HepG2 (cell line): ENCODE data around the gene TUBB4B. TPM values are rescaled to one million over a fixed set of nuclear protein-coding genes. Genes with fewer than 3 reads are reported as not detected.
A peak's percentile ranks its signal among the peaks of the same experiment; 100 is the strongest.

ENCODE experiments used
- ATF7-NPFF ChIP-seq: sonication (generic); formaldehyde crosslinking; IDR thresholded peaks from 2 replicates; pipeline ENCODE4 v1.8.1; 2023; ENCODE audit warnings: mild to moderate bottlenecking, low read depth, missing genetic modification reagents, moderate library complexity
- CBFB ChIP-seq: sonication (generic); formaldehyde crosslinking; IDR thresholded peaks from 2 replicates; pipeline ENCODE4 v1.4.0; 2020; ENCODE audit warnings: missing genetic modification reagents
- GTF3A ChIP-seq: sonication (generic); formaldehyde crosslinking; conservative IDR thresholded peaks from 2 replicates; pipeline ENCODE4 v1.4.0; 2020; ENCODE audit warnings: mild to moderate bottlenecking, missing genetic modification reagents
- HMGXB4 ChIP-seq, 2 experiments: sonication (generic) in 1 of 2; formaldehyde crosslinking in 1 of 2; IDR thresholded peaks; 2 replicates each; pipeline versions ENCODE4 v1.4.0 to v1.6.1; 2018 to 2020; ENCODE audit warnings: missing genetic modification reagents in 2 of 2, borderline replicate concordance in 1 of 2, low read depth in 1 of 2, mild to moderate bottlenecking in 1 of 2, missing biosample characterization in 1 of 2
- HOXA3 ChIP-seq: sonication (generic); formaldehyde crosslinking; IDR thresholded peaks from 2 replicates; pipeline ENCODE4 v1.5.0; 2020; ENCODE audit warnings: missing genetic modification reagents
- ISL2 ChIP-seq: sonication (generic); formaldehyde crosslinking; IDR thresholded peaks from 2 replicates; pipeline ENCODE4 v1.5.0; 2020; ENCODE audit warnings: missing genetic modification reagents
- JDP2 ChIP-seq: sonication (generic); formaldehyde crosslinking; IDR thresholded peaks from 2 replicates; pipeline ENCODE4 v1.8.1; 2022; ENCODE audit warnings: missing genetic modification reagents, borderline replicate concordance
- MAX ChIP-seq: IDR thresholded peaks from 2 replicates; pipeline ENCODE4 v1.6.1; 2012; ENCODE audit warnings: inconsistent platforms
- MED13 ChIP-seq: sonication (generic); formaldehyde crosslinking; IDR thresholded peaks from 2 replicates; pipeline ENCODE4 v1.5.0; 2020; ENCODE audit warnings: missing genetic modification reagents
- NCOA2 ChIP-seq: sonication (generic); formaldehyde crosslinking; IDR thresholded peaks from 2 replicates; pipeline ENCODE4 v1.8.0; 2022; ENCODE audit warnings: inconsistent platforms
- SIN3B ChIP-seq: fragments of 150-350 bp; IDR thresholded peaks from 2 replicates; pipeline ENCODE4 v1.6.1; 2014; ENCODE audit warnings: low read length
- TGIF2 ChIP-seq: IDR thresholded peaks from 2 replicates; pipeline ENCODE4 v1.6.1; 2016; ENCODE audit warnings: control low read depth, missing compliant biosample characterization
- ZBTB49 ChIP-seq: sonication (generic); formaldehyde crosslinking; IDR thresholded peaks from 2 replicates; pipeline ENCODE4 v1.4.0; 2020; ENCODE audit warnings: missing genetic modification reagents, borderline replicate concordance
- ZNF121 ChIP-seq: sonication (generic); formaldehyde crosslinking; IDR thresholded peaks from 2 replicates; pipeline ENCODE4 v1.5.0; 2020; ENCODE audit warnings: mild to moderate bottlenecking, missing genetic modification reagents
- ZNF20 ChIP-seq: sonication (generic); formaldehyde crosslinking; IDR thresholded peaks from 2 replicates; pipeline ENCODE4 v1.4.0; 2020; ENCODE audit warnings: mild to moderate bottlenecking, moderate library complexity, missing genetic modification reagents
- ZNF34 ChIP-seq: sonication (generic); formaldehyde crosslinking; IDR thresholded peaks from 2 replicates; pipeline ENCODE4 v1.4.0; 2020; ENCODE audit warnings: mild to moderate bottlenecking, missing genetic modification reagents, borderline replicate concordance
- ZNF432 ChIP-seq: sonication (generic); formaldehyde crosslinking; IDR thresholded peaks from 2 replicates; pipeline ENCODE4 v1.5.0; 2020; ENCODE audit warnings: missing genetic modification reagents, mild to moderate bottlenecking, borderline replicate concordance
- ZNF503 ChIP-seq: sonication (generic); formaldehyde crosslinking; IDR thresholded peaks from 2 replicates; pipeline ENCODE4 v1.4.0; 2020; ENCODE audit warnings: missing genetic modification reagents
- ZNF547 ChIP-seq: sonication (generic); formaldehyde crosslinking; IDR thresholded peaks from 2 replicates; pipeline ENCODE4 v1.5.1; 2020; ENCODE audit warnings: mild to moderate bottlenecking, missing genetic modification reagents
- ZNF660 ChIP-seq: sonication (generic); formaldehyde crosslinking; IDR thresholded peaks from 2 replicates; pipeline ENCODE4 v1.5.1; 2020; ENCODE audit warnings: mild to moderate bottlenecking, low read depth, missing genetic modification reagents, borderline replicate concordance
- ZNF781 ChIP-seq: sonication (generic); formaldehyde crosslinking; IDR thresholded peaks from 2 replicates; pipeline ENCODE4 v1.5.1; 2020; ENCODE audit warnings: borderline replicate concordance, mild to moderate bottlenecking, missing genetic modification reagents; ENCODE audit errors: not compliant biosample characterization
- polyA plus RNA-seq, 8 experiments: library from polyadenylated mRNA; depleted of rRNA in 3 of 8; stranded (reverse) in 7 of 8; unstranded in 1 of 8; fragments of >200 nt; fragmentation: Illumina TruSeq in 4 of 8; extraction: Trizol in 4 of 8; gene quantifications; 2 replicates each; pipeline versions ENCODE4 v1.2.1 to v1.2.3, GENCODE V29; 2011 to 2016; ENCODE audit warnings: low read depth in 4 of 8, missing spikeins in 1 of 8, mixed read lengths in 1 of 8; ENCODE audit not compliant: insufficient read depth in 1 of 8
- total RNA-seq, 5 experiments: library from RNA; depleted of rRNA; stranded (reverse); fragments of >200 nt; fragmentation: Illumina TruSeq; extraction: Trizol; gene quantifications; 2 replicates each; pipeline ENCODE4 v1.2.3, GENCODE V29; 2016; ENCODE audit warnings: low read depth in 1 of 5

Gene TUBB4B
- total and polyA plus RNA-seq, 2 of the 13 experiments (the other 11 are each of a cell fraction or from before 2014, with no cell fraction given) = 182 to 412 TPM

- TF ChIP-seq ZBTB49 (CRISPR knock-in tag) = no peak
- TF ChIP-seq TGIF2 (CRISPR knock-in tag) = peak; percentile 81; the same call in 1 of the 2 replicates
- no peak for TF ChIP-seq MAX
- no peak for TF ChIP-seq SIN3B
- TF ChIP-seq ZNF20 (CRISPR knock-in tag) = no peak
- no peak for TF ChIP-seq ZNF781 (CRISPR knock-in tag)
- no peak for TF ChIP-seq GTF3A (CRISPR knock-in tag)
- no peak for TF ChIP-seq ISL2 (CRISPR knock-in tag)
- no peak for TF ChIP-seq ZNF34 (CRISPR knock-in tag)
- TF ChIP-seq MED13 (CRISPR knock-in tag) = no peak
- no peak for TF ChIP-seq ZNF547 (CRISPR knock-in tag)
- TF ChIP-seq CBFB (CRISPR knock-in tag) = no peak
- TF ChIP-seq ATF7-NPFF (CRISPR knock-in tag) = 0 out of 2 replicates have a peak, but pooled peaks have one; percentile 30
- no peak for TF ChIP-seq ZNF432 (CRISPR knock-in tag)
- no peak for TF ChIP-seq NCOA2 (CRISPR knock-in tag)
- peak; percentile 18; the same call in 1 of the 2 replicates for TF ChIP-seq HOXA3 (CRISPR knock-in tag)
- TF ChIP-seq ZNF660 (CRISPR knock-in tag) = no peak
- TF ChIP-seq ZNF121 = 0 out of 2 replicates have a peak, but pooled peaks have one; percentile 22
- no peak for TF ChIP-seq ZNF503
- no peak for TF ChIP-seq JDP2
- no peak for TF ChIP-seq HMGXB4 (CRISPR knock-in tag; IDR thresholded peaks at IDR 0.05; ENCODE audit: borderline replicate concordance in 1 of 2, low read depth in 1 of 2)
Observed at GRCh38 chr9:137250329-137251193, 9.5 kb downstream of the TUBB4B start (continued).
